HepG2 (cell line): ENCODE measurements around the gene SMARCAD1. TPM values are rescaled to one million over a fixed set of nuclear protein-coding genes. Genes with fewer than 3 reads are reported as not detected.

Source experiments
- BHLHE40 ChIP-seq: IDR thresholded peaks from 2 replicates; pipeline ENCODE4 v1.6.1; 2011; ENCODE audit warnings: low read length, improper control_type of control experiment
- LCORL ChIP-seq, 2 experiments: fragments of 450-650 bp in 1 of 2; sonication (generic) in 1 of 2; formaldehyde crosslinking in 1 of 2; IDR thresholded peaks; 2 replicates each; pipeline versions ENCODE4 v1.5.0 to v1.6.1; 2017 to 2020; ENCODE audit warnings: antibody characterized with exemption in 1 of 2, missing genetic modification reagents in 1 of 2
- MLXIP ChIP-seq: sonication (generic); formaldehyde crosslinking; IDR thresholded peaks from 2 replicates; pipeline ENCODE4 v1.9.0; 2021; ENCODE audit warnings: missing genetic modification reagents, borderline replicate concordance
- NFATC3 ChIP-seq: sonication (generic); formaldehyde crosslinking; IDR thresholded peaks from 2 replicates; pipeline ENCODE4 v1.5.1; 2020; ENCODE audit warnings: mild to moderate bottlenecking, missing genetic modification reagents
- NFE2 ChIP-seq: sonication (generic); formaldehyde crosslinking; IDR thresholded peaks from 2 replicates; pipeline ENCODE4 v1.4.0; 2020; ENCODE audit warnings: missing genetic modification reagents
- NFRKB ChIP-seq: fragments of 450-650 bp; IDR thresholded peaks from 2 replicates; pipeline ENCODE4 v1.6.1; 2017
- NR0B2 ChIP-seq: sonication (generic); formaldehyde crosslinking; IDR thresholded peaks from 2 replicates; pipeline ENCODE4 v1.4.0; 2020; ENCODE audit warnings: mild to moderate bottlenecking, missing genetic modification reagents
- NR2C2 ChIP-seq: sonication (generic); formaldehyde crosslinking; IDR thresholded peaks from 2 replicates; pipeline ENCODE4 v1.4.0; 2020; ENCODE audit warnings: missing genetic modification reagents, mild to moderate bottlenecking, moderate library complexity, borderline replicate concordance
- NRL ChIP-seq: sonication (generic); formaldehyde crosslinking; IDR thresholded peaks from 2 replicates; pipeline ENCODE4 v1.5.0; 2020; ENCODE audit warnings: missing genetic modification reagents, mild to moderate bottlenecking, moderate library complexity, borderline replicate concordance
- PCBP2 ChIP-seq: fragments of 200-400 bp; formaldehyde crosslinking; optimal IDR thresholded peaks from 2 replicates; pipeline ENCODE3; 2018; ENCODE audit warnings: low read length, low read depth; ENCODE audit not compliant: poor library complexity, severe bottlenecking
- POLR2AphosphoS5 ChIP-seq: IDR thresholded peaks from 2 replicates; pipeline ENCODE4 v1.6.1; 2012; ENCODE audit warnings: low read depth, low read length
- RBM22 ChIP-seq: fragments of 200-400 bp; formaldehyde crosslinking; optimal IDR thresholded peaks from 2 replicates; pipeline ENCODE3; 2017; ENCODE audit warnings: mild to moderate bottlenecking, low read length, moderate library complexity
- RFX1 ChIP-seq: fragments of 450-650 bp; IDR thresholded peaks from 2 replicates; pipeline ENCODE4 v1.6.1; 2017
- ZBTB38 ChIP-seq: sonication (generic); formaldehyde crosslinking; IDR thresholded peaks from 2 replicates; pipeline ENCODE4 v1.5.1; 2020; ENCODE audit warnings: mild to moderate bottlenecking, missing genetic modification reagents
- ZBTB46 ChIP-seq: sonication (generic); formaldehyde crosslinking; IDR thresholded peaks from 2 replicates; pipeline ENCODE4 v1.4.0; 2020; ENCODE audit warnings: mild to moderate bottlenecking, missing genetic modification reagents, borderline replicate concordance
- ZHX1 ChIP-seq: sonication (generic); formaldehyde crosslinking; IDR thresholded peaks from 2 replicates; pipeline ENCODE4 v1.8.1; 2022; ENCODE audit warnings: low read depth, mild to moderate bottlenecking, missing genetic modification reagents
- ZMYM4 ChIP-seq: sonication (generic); formaldehyde crosslinking; IDR thresholded peaks from 2 replicates; pipeline ENCODE4 v1.8.1; 2023; ENCODE audit warnings: mild to moderate bottlenecking, missing genetic modification reagents
- ZNF432 ChIP-seq: sonication (generic); formaldehyde crosslinking; IDR thresholded peaks from 2 replicates; pipeline ENCODE4 v1.5.0; 2020; ENCODE audit warnings: missing genetic modification reagents, mild to moderate bottlenecking, borderline replicate concordance
- ZNF781 ChIP-seq: sonication (generic); formaldehyde crosslinking; IDR thresholded peaks from 2 replicates; pipeline ENCODE4 v1.5.1; 2020; ENCODE audit warnings: borderline replicate concordance, mild to moderate bottlenecking, missing genetic modification reagents; ENCODE audit errors: not compliant biosample characterization
- ZNF792 ChIP-seq: IDR thresholded peaks from 2 replicates; pipeline ENCODE4 v1.6.1; 2016
- ZNF839 ChIP-seq: sonication (generic); formaldehyde crosslinking; IDR thresholded peaks from 2 replicates; pipeline ENCODE4 v1.4.0; 2020; ENCODE audit warnings: missing genetic modification reagents, mild to moderate bottlenecking, borderline replicate concordance
- polyA plus RNA-seq, 8 experiments: library from polyadenylated mRNA; depleted of rRNA in 3 of 8; stranded (reverse) in 7 of 8; unstranded in 1 of 8; fragments of >200 nt; fragmentation: Illumina TruSeq in 4 of 8; extraction: Trizol in 4 of 8; gene quantifications; 2 replicates each; pipeline versions ENCODE4 v1.2.1 to v1.2.3, GENCODE V29; 2011 to 2016; ENCODE audit warnings: low read depth in 4 of 8, missing spikeins in 1 of 8, mixed read lengths in 1 of 8; ENCODE audit not compliant: insufficient read depth in 1 of 8
- total RNA-seq, 5 experiments: library from RNA; depleted of rRNA; stranded (reverse); fragments of >200 nt; fragmentation: Illumina TruSeq; extraction: Trizol; gene quantifications; 2 replicates each; pipeline ENCODE4 v1.2.3, GENCODE V29; 2016; ENCODE audit warnings: low read depth in 1 of 5

The SMARCAD1 gene
- total and polyA plus RNA-seq, 2 of the 13 experiments (the other 11 are each of a cell fraction or from before 2014, with no cell fraction given) = 18.2 to 35.9 TPM

- TF ChIP-seq ZMYM4 (CRISPR knock-in tag) = peak; percentile 92
- TF ChIP-seq POLR2AphosphoS5 = peak; percentile 75
- TF ChIP-seq ZHX1 (CRISPR knock-in tag) = peak; percentile 88
- TF ChIP-seq ZNF792 = peak; percentile 36; the same call in 1 of the 2 replicates
- TF ChIP-seq ZBTB38 (CRISPR knock-in tag) = peak; percentile 67; the same call in 1 of the 2 replicates
- no peak for TF ChIP-seq NR0B2 (CRISPR knock-in tag)
- TF ChIP-seq NR2C2 = peak; percentile 80
- 0 out of 2 replicates have a peak, but pooled peaks have one; percentile 22 for TF ChIP-seq ZBTB46
- TF ChIP-seq RFX1 = peak; percentile 83
- TF ChIP-seq ZNF432 (CRISPR knock-in tag) = no peak
- TF ChIP-seq NFATC3 (CRISPR knock-in tag) = peak; percentile 68; the same call in 1 of the 2 replicates
- TF ChIP-seq ZNF839 (CRISPR knock-in tag) = peak; percentile 58; the same call in 1 of the 2 replicates
- TF ChIP-seq BHLHE40 = peak; percentile 75
- no peak for TF ChIP-seq RBM22
- no peak for TF ChIP-seq NFE2 (CRISPR knock-in tag)
- peak; percentile 85 for TF ChIP-seq NRL
- no peak for TF ChIP-seq ZNF781 (CRISPR knock-in tag)
- no peak; the same call in 1 of the 2 replicates for TF ChIP-seq MLXIP
- no peak for TF ChIP-seq NFRKB
- no peak for TF ChIP-seq LCORL (IDR thresholded peaks at IDR 0.05)
- TF ChIP-seq LCORL (CRISPR knock-in tag; IDR thresholded peaks at IDR 0.05) = peak; percentile 73; the same call in 1 of the 2 replicates
- TF ChIP-seq PCBP2 = no peak
Observed at GRCh38 chr4:94207469-94208224, at the start of gene SMARCAD1 (continued).
